ENCODE data around the gene DPP4.
"Not testable (repeated sequence)": the region's sequence is repeated elsewhere in the genome, so short reads cannot be mapped to it uniquely, and the experiment has no call there.

The DPP4 gene

GRCh38 chr2:161964160-161964559 lies 109.9 kb downstream of the DPP4 start:
- H3K4me3 ChIP-seq (replicated peaks in 1 of 2; ENCODE audit: low read depth in 2 of 2, low read length in 2 of 2) = no peak overlapping the region
- no peak for DNase-seq (ENCODE audit: low read depth in 2 of 2)
- no peak for TF ChIP-seq CTCF (IDR thresholded peaks at IDR 0.05; ENCODE audit: low read depth, low read length)

- no peak for TF ChIP-seq CTCF (IDR thresholded peaks at IDR 0.05; ENCODE audit: low read depth, low read length)
- no peak for DNase-seq (ENCODE audit: low read depth in 2 of 2)
- H3K4me3 ChIP-seq (replicated peaks in 1 of 2; ENCODE audit: low read depth in 2 of 2, low read length in 2 of 2) = no peak overlapping the region
These were observed 111.9 kb downstream of the DPP4 start for GRCh38 chr2:161962160-161962559.

GRCh38 chr2:161961061-161961460 lies 113.0 kb downstream of the DPP4 start:
- no peak for DNase-seq (ENCODE audit: low read depth in 2 of 2)
- no peak overlapping the region for H3K4me3 ChIP-seq (replicated peaks in 1 of 2; ENCODE audit: low read depth in 2 of 2, low read length in 2 of 2)
- TF ChIP-seq CTCF (IDR thresholded peaks at IDR 0.05; ENCODE audit: low read depth, low read length) = no peak

- no peak overlapping the region for H3K4me3 ChIP-seq (replicated peaks in 1 of 2; ENCODE audit: low read depth in 2 of 2, low read length in 2 of 2)
- no peak for DNase-seq (ENCODE audit: low read depth in 2 of 2)
- no peak for TF ChIP-seq CTCF (IDR thresholded peaks at IDR 0.05; ENCODE audit: low read depth, low read length)
These were observed 117.3 kb downstream of the DPP4 start for GRCh38 chr2:161956738-161957137.

GRCh38 chr2:161955211-161955610 lies 118.8 kb downstream of the DPP4 start:
- TF ChIP-seq CTCF (IDR thresholded peaks at IDR 0.05; ENCODE audit: low read depth, low read length) = no peak
- H3K4me3 ChIP-seq (replicated peaks in 1 of 2; ENCODE audit: low read depth in 2 of 2, low read length in 2 of 2) = no peak overlapping the region
- no peak for DNase-seq (ENCODE audit: low read depth in 2 of 2)

GRCh38 chr2:161954103-161954502 lies 119.9 kb downstream of the DPP4 start:
- no peak for TF ChIP-seq CTCF (IDR thresholded peaks at IDR 0.05; ENCODE audit: low read depth, low read length)
- no peak overlapping the region for H3K4me3 ChIP-seq (replicated peaks in 1 of 2; ENCODE audit: low read depth in 2 of 2, low read length in 2 of 2)
- no peak for DNase-seq (ENCODE audit: low read depth in 2 of 2)

- DNase-seq (ENCODE audit: low read depth in 2 of 2); H3K4me3 ChIP-seq (replicated peaks in 1 of 2; ENCODE audit: low read depth in 2 of 2, low read length in 2 of 2): not testable (repeated sequence)
These were observed 120.6 kb downstream of the DPP4 start for GRCh38 chr2:161953367-161953766.

Measured in cardiac fibroblast (primary cell).